Measurements from ENCODE around the gene AHNAK. TPM values are rescaled to one million over a fixed set of nuclear protein-coding genes. Genes with fewer than 3 reads are reported as not detected.

Gene AHNAK
- total and polyA plus RNA-seq, 2 of the 8 experiments (the other 6 are each of a cell fraction or from before 2014, with no cell fraction given), result 2.0 to 5.8 TPM

- H3K27me3 ChIP-seq (replicated peaks in 1 of 4; ENCODE audit: control insufficient read depth in 3 of 4, extremely low read depth in 1 of 4, insufficient read depth in 3 of 4, low read length in 3 of 4), result no peaks in the 10 kb centered on the region; a peak in 1 of 7 replicates
- H2BK5ac ChIP-seq (ENCODE audit: low read depth, low read length), result no peak overlapping the region
- DNase-seq (ENCODE audit: low read depth in 1 of 2, low spot score in 2 of 2), result no peak
- 85% methylated on average over 4 of the region's 4 CpGs; no CpG with 5 or more reads in 1 of the 2 experiments for WGBS, 2 experiments (ENCODE audit: extremely low coverage in 1 of 2, insufficient coverage in 1 of 2, insufficient read length in 1 of 2, insufficient replicate concordance in 2 of 2, low coverage in 1 of 2, low lambda C conversion rate in 2 of 2, missing lambda C conversion rate in 1 of 2)
- no peaks in the 10 kb centered on the region for H3K36me3 ChIP-seq (ENCODE audit: control insufficient read depth in 2 of 4, insufficient read depth in 4 of 4, low read length in 3 of 4)
- H3K27ac ChIP-seq (ENCODE audit: low read depth, low read length), result no peak overlapping the region
- H3K4me3 ChIP-seq (ENCODE audit: extremely low read depth in 1 of 4, insufficient read depth in 2 of 4, low read depth in 3 of 4, low read length in 4 of 4), result no peak overlapping the region
- no peak overlapping the region for H2BK20ac ChIP-seq (ENCODE audit: low read length)
- CTCF ChIA-PET (ENCODE audit: partially characterized antibody), result interaction anchor here (0.6 to 3.5 kb wide), 3 partner anchors 32 to 126 kb away, joined by 4 to 22 read pairs (median 4); no protein-coding TSS in a partner anchor
- H3K9me3 ChIP-seq (ENCODE audit: insufficient read depth in 2 of 2, low read depth in 1 of 2, low read length in 1 of 2), result peaks cover 0 to 4% of the 10 kb centered on the region in 2 experiments; a peak in 2 of 4 replicates
- H4K8ac ChIP-seq (ENCODE audit: extremely low read depth, insufficient read depth, low read length), result peak overlapping the region; percentile 57; the same call in 1 of the 2 replicates
- H2BK12ac ChIP-seq (ENCODE audit: low read depth, low read length), result no peak overlapping the region
- H3K4me1 ChIP-seq (replicated peaks in 1 of 4; ENCODE audit: control insufficient read depth in 3 of 4, insufficient read depth in 4 of 4, low read length in 3 of 4), result no peaks in the 10 kb centered on the region; a peak in 1 of 7 replicates
- no peak overlapping the region for H3K4ac ChIP-seq (replicated peaks; ENCODE audit: insufficient read length, low read depth, low read length)
- no peak overlapping the region for H3K4me2 ChIP-seq (ENCODE audit: insufficient read depth in 1 of 2, low read depth in 2 of 2, low read length in 2 of 2)
- H2BK120ac ChIP-seq (replicated peaks; ENCODE audit: low read depth, low read length), result no peak overlapping the region
- H3K23me2 ChIP-seq (ENCODE audit: low read depth, low read length), result no peaks in the 10 kb centered on the region
- H2BK15ac ChIP-seq (ENCODE audit: low read length), result no peak overlapping the region
- no peak overlapping the region for H3K14ac ChIP-seq (ENCODE audit: insufficient read length)
- H4K20me1 ChIP-seq (replicated peaks in 1 of 2; ENCODE audit: control insufficient read depth in 1 of 2, insufficient read depth in 2 of 2, low read length in 2 of 2), result no peaks in the 10 kb centered on the region
- H3K9ac ChIP-seq (replicated peaks in 1 of 4; ENCODE audit: extremely low read depth in 1 of 4, low read depth in 3 of 4, low read length in 3 of 4), result no peak overlapping the region
- no peak for FAIRE-seq
- H3K18ac ChIP-seq (ENCODE audit: extremely low read depth, low read length), result no peak overlapping the region
- H3K23ac ChIP-seq (ENCODE audit: insufficient read length), result no peak overlapping the region
- no peak overlapping the region for H2AK5ac ChIP-seq (ENCODE audit: low read depth, low read length)
- H3K56ac ChIP-seq (replicated peaks; ENCODE audit: insufficient read length, low read depth, low read length), result no peak overlapping the region
- no peak overlapping the region for H4K5ac ChIP-seq (ENCODE audit: insufficient read length, low read depth, low read length)
- no peaks in the 10 kb centered on the region for H3K79me2 ChIP-seq (ENCODE audit: control insufficient read depth in 1 of 2, insufficient read depth in 2 of 2, low read length in 2 of 2)
- TF ChIP-seq, protein P1, sequence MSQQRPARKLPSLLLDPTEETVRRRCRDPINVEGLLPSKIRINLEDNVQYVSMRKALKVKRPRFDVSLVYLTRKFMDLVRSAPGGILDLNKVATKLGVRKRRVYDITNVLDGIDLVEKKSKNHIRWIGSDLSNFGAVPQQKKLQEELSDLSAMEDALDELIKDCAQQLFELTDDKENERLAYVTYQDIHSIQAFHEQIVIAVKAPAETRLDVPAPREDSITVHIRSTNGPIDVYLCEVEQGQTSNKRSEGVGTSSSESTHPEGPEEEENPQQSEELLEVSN (IDR thresholded peaks at IDR 0.05), result peak; percentile 70; the same call in 1 of the 2 replicates
- TF ChIP-seq JUND (IDR thresholded peaks at IDR 0.05; ENCODE audit: low read length), result no peak
- no peak for TF ChIP-seq PHF8 (conservative IDR thresholded peaks at IDR 0.05; ENCODE audit: low read depth, low read length)
- TF ChIP-seq, protein P2, sequence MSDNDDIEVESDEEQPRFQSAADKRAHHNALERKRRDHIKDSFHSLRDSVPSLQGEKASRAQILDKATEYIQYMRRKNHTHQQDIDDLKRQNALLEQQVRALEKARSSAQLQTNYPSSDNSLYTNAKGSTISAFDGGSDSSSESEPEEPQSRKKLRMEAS (IDR thresholded peaks at IDR 0.05), result peak; percentile 79
- TF ChIP-seq CHD2 (IDR thresholded peaks at IDR 0.05; ENCODE audit: low read length), result no peak
- no peaks in the 10 kb centered on the region for H3K79me1 ChIP-seq (ENCODE audit: low read depth, low read length)
- POLR2A ChIA-PET (ENCODE audit: partially characterized antibody), result interaction anchor here (2.5 kb wide), 1 partner anchor 209 kb away, joined by 9 read pairs; the partner anchor contains the start of genes C11orf98 and CSKMT
- H2AFZ ChIP-seq (ENCODE audit: low read length), result no peak overlapping the region
- no peak overlapping the region for H4K91ac ChIP-seq (replicated peaks; ENCODE audit: insufficient read length, low read length)
Measured at GRCh38 chr11:62456630-62457029, 90.0 kb downstream of the AHNAK start.
